HG03135 (cell line): ENCODE measurements around the gene SOX6.
"Not testable (repeated sequence)": the region's sequence is repeated elsewhere in the genome, so short reads cannot be mapped to it uniquely, and the experiment has no call there.

Experiments used
- ATAC-seq: cut with Tn5 transposase; IDR thresholded peaks from one replicate; pipeline ENCODE4 v1.9.1; 2021; ENCODE audit warnings: mild to moderate bottlenecking, moderate library complexity; ENCODE audit not compliant: unreplicated experiment

SOX6 gene

GRCh38 chr11:16157327-16157726 lies 199.0 kb downstream of the SOX6 start:
- no peak for ATAC-seq

DNA sequence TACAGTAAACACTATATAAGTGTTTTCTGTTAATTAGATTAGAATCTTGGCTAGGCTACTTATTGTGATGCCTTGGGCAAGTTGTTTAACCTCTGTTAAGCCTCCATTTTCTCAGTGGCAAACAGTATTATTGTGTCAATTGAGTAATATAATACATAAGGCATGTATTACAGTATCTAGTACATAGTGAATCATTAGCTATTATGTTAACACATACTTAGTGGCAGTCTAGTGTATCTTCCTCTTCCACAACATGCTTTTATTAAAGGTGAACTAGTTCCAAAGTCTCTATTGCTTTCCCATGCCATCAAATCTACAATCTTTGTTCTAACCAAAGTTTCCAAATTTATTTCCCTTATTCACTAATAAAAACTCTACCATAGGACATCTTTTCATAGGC lies 200.9 kb downstream of the SOX6 start:
- ATAC-seq: no peak

DNA sequence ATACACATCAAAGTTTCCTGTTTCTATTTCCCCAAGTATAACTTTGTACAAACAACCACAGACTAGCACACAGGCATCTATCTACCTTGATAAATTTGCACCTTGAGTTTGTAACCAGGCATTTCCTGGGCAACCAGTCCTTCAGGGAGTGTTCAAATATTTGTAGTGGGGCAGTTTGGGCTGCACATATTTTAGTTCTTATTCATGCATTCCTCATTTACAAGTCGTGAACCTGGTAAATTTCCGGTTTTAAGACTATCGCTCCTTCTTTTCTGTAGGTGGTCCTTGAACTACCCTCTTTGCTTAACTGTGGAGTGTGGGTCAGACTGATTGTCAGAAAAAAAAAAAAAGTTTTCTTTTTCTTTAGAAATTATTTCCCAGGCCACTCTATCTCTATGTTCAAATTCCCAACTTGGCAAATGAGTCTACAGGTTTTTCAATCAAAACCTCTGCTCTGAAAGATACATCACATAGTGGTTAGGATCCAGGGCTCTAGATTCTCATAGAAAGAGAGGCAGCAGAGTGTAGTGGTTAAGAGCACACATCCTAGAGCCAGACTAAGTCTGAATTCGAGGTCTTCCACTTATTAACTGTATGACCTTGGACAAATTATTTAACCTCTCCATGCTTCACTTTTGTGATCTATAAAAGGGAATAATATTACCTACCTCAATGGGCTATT lies 201.5 kb downstream of the SOX6 start:
- no peak for ATAC-seq

DNA sequence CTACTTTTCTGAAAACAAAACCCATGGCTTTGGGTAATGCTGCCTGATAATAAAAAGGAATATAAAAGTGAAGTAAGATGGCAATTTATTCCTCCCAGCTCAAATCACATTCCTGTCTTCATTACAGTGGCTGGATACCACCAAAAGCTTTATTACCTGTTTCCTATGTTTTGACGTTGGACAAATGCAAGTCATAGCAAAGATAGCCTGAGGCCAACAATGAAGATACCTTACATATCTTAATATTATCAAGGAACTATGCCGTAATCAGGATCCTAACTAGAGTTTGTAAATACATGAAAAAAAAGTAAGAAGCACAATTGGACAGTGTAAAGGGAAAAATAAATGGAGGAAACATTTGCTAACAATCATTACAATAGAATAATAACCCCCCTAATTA lies 202.4 kb downstream of the SOX6 start:
- ATAC-seq: no peak

GRCh38 chr11:16151138-16151537 lies 205.2 kb downstream of the SOX6 start:
- ATAC-seq: no peak

DNA sequence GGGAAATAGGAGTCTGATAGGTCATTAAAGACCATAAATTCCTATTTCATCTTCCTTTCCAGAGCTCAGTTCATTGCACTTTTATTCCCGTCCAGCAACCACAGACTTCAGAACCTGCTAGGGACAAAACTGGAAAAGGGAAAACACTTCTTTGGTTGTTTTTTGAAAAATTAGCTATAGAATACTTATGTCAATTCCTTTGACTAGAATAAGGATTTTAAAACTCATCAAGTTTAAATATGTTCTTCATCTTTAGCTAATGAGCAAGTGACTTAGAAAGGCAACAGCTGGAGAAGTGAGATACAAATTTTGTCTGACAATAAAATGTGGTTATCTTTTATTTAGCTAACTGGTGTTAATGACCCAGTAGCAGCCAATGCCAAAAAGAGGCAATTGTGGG lies 206.9 kb downstream of the SOX6 start:
- ATAC-seq: no peak

DNA sequence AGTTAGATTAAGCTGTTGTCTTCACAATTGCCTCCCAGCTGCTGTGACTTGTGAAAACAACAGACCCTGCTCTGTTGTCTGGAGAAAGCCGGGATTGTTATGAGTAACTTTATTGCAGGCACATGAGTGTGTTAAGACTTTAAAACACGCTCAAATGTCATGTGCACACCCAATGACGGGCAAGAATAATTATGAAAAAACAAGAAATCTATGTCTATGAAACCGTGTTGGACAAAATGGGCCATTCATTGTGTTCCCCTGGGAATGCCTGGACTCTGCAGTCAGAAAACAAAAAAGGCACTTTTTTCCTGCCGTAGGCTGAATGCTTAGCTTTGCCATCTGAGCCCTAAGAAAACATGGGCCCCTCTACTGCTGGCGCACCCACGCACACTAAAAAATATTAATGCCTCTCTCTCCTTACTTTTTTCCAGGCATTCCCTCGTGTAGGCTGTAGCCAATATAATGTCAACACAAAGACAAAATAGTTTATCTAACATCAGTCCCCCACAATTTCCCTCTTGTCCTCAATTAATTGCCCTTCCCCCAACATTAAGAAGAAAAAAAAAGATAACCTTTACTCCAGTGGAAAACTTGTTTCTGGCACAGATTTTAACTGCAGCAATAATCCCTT lies 207.9 kb downstream of the SOX6 start:
- no peak for ATAC-seq

- ATAC-seq: not testable (repeated sequence)
Measured at GRCh38 chr11:16146980-16147379, 209.4 kb downstream of the SOX6 start.

- ATAC-seq: not testable (repeated sequence)
Measured at GRCh38 chr11:16141614-16142013, 214.7 kb downstream of the SOX6 start.

DNA sequence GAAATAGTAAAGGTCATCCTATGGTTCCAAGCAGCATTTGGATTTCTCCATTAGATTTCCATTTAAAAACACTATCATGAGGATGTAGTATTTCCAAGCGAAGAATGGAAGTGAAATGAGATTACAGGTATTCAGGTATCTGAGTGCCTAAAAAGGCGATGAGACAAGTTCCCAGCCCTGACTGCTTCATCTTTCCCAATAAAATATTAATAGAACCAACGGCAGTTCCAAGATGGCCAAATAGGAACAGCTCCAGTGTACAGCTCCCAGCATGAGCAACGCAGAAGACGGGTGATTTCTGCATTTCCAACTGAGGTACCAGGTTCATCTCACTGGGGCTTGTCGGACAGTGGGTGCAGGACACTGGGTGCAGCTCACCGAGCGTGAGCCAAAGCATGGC lies 215.2 kb downstream of the SOX6 start:
- ATAC-seq: not testable (repeated sequence)

GRCh38 chr11:16136792-16137390 lies 219.5 kb downstream of the SOX6 start:
- no peak for ATAC-seq

DNA sequence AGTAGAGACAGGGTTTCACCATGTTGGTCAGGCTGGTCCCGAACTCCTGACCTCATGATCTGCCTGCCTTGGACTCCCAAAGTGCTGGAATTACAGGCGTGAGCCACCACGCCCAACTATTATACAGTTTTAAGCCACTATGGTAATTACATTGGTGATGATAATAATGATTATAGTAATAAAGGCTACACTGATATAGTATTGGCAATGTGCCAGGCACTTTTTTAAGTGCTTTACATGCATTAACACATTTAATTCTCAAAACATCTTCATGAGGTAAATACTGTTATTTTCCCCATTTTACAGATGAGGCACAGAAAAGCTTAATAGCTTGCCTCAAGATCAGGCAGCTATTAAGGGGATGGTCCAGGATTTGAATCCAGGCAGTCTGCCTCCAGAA lies 222.5 kb downstream of the SOX6 start:
- no peak for ATAC-seq

DNA sequence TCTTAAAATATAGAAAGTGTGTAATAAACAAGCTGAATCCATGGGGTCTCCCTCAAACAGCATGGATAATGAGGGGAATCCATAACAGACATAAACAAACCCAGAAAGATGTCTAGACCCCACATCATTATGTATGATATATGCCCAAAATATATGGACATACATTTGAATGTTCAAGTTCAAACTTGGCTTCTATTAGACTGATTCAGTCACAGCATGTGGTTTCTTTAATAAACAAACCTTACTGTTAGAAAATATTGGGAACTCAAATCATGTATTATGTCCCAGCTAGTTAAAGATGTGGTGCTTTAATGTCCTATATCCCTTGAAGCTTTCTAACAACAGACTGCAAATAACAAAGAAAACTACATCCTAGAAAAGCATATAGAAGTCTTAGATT lies 228.6 kb downstream of the SOX6 start:
- ATAC-seq: no peak

- ATAC-seq: no peak
Measured at GRCh38 chr11:16126362-16126761, 230.0 kb downstream of the SOX6 start.

GRCh38 chr11:16125796-16126195 lies 230.6 kb downstream of the SOX6 start:
- no peak for ATAC-seq

- no peak for ATAC-seq
Measured at GRCh38 chr11:16124390-16124789, 232.0 kb downstream of the SOX6 start.

GRCh38 chr11:16121853-16122252 lies 234.5 kb downstream of the SOX6 start:
- ATAC-seq: no peak

DNA sequence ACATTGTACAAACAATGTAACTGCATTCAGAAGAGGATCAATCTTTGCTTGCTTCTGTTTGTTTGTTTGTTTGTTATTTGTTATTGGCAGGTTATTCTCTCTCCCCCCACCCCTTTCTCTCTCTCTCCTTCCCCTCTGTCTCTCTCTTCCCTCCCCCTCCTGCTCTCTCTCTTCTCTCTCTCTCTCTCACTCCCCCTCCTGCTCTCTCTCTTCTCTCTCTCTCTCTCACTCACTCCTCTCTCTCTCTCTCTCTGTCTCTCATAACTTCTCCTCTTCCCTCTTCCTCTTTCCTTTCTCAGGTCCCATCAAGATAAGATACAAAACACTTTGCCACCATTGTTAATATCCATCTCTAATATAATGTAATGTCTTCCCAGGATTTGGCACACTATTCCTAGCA lies 236.3 kb downstream of the SOX6 start:
- ATAC-seq: no peak

GRCh38 chr11:16117989-16118756 lies 238.2 kb downstream of the SOX6 start:
- no peak for ATAC-seq

GRCh38 chr11:16114978-16115871 lies 241.1 kb downstream of the SOX6 start:
- ATAC-seq: no peak

DNA sequence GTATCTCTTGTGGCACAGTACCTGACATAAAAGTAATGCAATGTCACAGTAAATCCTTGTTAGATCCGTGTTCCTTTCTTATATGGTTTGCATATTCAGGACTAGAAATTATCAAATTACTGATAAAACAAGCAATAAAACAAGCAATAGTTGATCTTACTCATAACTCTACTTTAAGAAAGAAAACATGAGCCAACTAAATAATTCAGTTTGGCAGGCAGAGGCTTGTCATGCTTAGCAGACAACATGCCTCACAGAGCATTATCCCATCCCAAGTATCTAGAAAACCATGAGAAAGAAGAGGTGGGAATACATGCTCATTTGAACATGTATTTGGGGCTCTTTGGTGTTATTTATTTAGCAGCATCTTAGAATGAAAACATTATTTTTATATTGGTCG lies 241.9 kb downstream of the SOX6 start:
- no peak for ATAC-seq
